ENCODE data around the gene KRTAP9-7.
A peak's percentile ranks its signal among the peaks of the same experiment; 100 is the strongest.

- TF ChIP-seq, protein P1, sequence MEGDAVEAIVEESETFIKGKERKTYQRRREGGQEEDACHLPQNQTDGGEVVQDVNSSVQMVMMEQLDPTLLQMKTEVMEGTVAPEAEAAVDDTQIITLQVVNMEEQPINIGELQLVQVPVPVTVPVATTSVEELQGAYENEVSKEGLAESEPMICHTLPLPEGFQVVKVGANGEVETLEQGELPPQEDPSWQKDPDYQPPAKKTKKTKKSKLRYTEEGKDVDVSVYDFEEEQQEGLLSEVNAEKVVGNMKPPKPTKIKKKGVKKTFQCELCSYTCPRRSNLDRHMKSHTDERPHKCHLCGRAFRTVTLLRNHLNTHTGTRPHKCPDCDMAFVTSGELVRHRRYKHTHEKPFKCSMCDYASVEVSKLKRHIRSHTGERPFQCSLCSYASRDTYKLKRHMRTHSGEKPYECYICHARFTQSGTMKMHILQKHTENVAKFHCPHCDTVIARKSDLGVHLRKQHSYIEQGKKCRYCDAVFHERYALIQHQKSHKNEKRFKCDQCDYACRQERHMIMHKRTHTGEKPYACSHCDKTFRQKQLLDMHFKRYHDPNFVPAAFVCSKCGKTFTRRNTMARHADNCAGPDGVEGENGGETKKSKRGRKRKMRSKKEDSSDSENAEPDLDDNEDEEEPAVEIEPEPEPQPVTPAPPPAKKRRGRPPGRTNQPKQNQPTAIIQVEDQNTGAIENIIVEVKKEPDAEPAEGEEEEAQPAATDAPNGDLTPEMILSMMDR (conservative IDR thresholded peaks at IDR 0.05) = peak; percentile 52
- no peak for TF ChIP-seq ZFX (IDR thresholded peaks at IDR 0.05)
Observed at GRCh38 chr17:41324180-41325075, 48.9 kb downstream of the KRTAP9-7 start.

All from C4-2B (cell line).